Central memory CD4-positive, alpha-beta T cell (primary cell): ENCODE measurements around the gene MUS81.
"Not testable (repeated sequence)": the region's sequence is repeated elsewhere in the genome, so short reads cannot be mapped to it uniquely, and the experiment has no call there.

ENCODE experiments used
- DNase-seq: peaks from one replicate; pipeline ENCODE4 v3.0.0; 2022

MUS81 gene

GRCh38 chr11:65847746-65848145 lies 12.5 kb upstream of the MUS81 start:
- no peak for DNase-seq

- DNase-seq = not testable (repeated sequence)
These were observed 11.5 kb upstream of the MUS81 start for GRCh38 chr11:65848693-65849092.

- DNase-seq = no peak
These were observed 10.9 kb upstream of the MUS81 start for GRCh38 chr11:65849366-65849765.

GRCh38 chr11:65849771-65850216 lies 10.4 kb upstream of the MUS81 start:
- no peak for DNase-seq

- no peak for DNase-seq
These were observed 9.8 kb upstream of the MUS81 start for GRCh38 chr11:65850217-65851082.

GRCh38 chr11:65851083-65851579 lies 9.1 kb upstream of the MUS81 start:
- no peak for DNase-seq

GRCh38 chr11:65851811-65852507 lies 8.3 kb upstream of the MUS81 start:
- no peak for DNase-seq

- no peak for DNase-seq
These were observed 7.6 kb upstream of the MUS81 start for GRCh38 chr11:65852508-65853245.

- DNase-seq = no peak
These were observed 6.8 kb upstream of the MUS81 start for GRCh38 chr11:65853246-65853979.

- DNase-seq = no peak
These were observed 6.1 kb upstream of the MUS81 start for GRCh38 chr11:65854161-65854592.

GRCh38 chr11:65854852-65855837 lies 5.1 kb upstream of the MUS81 start:
- DNase-seq = no peak

- DNase-seq = no peak
These were observed 4.3 kb upstream of the MUS81 start for GRCh38 chr11:65855927-65856363.

GRCh38 chr11:65856689-65857499 lies 3.3 kb upstream of the MUS81 start:
- DNase-seq = peak; percentile 82

- peak; percentile 62 for DNase-seq
These were observed 2.8 kb upstream of the MUS81 start for GRCh38 chr11:65857500-65857852.

- DNase-seq = peak; percentile 97
These were observed 2.2 kb upstream of the MUS81 start, which contains the start of gene CFL1 for GRCh38 chr11:65857853-65858680. CFL1 (minus strand) TSS chr11:65858180; CDS start chr11:65858099, 81 bp downstream.

- no peak for DNase-seq
These were observed 1.5 kb upstream of the MUS81 start for GRCh38 chr11:65858681-65859087.

GRCh38 chr11:65859095-65859811 lies 980 bp upstream of the MUS81 start:
- DNase-seq = peak; percentile 93

GRCh38 chr11:65859812-65860277 lies 388 bp upstream of the MUS81 start:
- DNase-seq = no peak
